GM19455 (cell line): Measurements from ENCODE around the gene CXCL12.

Source experiments
- ATAC-seq: cut with Tn5 transposase; IDR thresholded peaks from one replicate; pipeline ENCODE4 v1.9.1; 2021; ENCODE audit not compliant: unreplicated experiment

The CXCL12 gene

GRCh38 chr10:44335330-44336021, 49.4 kb downstream of the CXCL12 start:
- ATAC-seq, result no peak

DNA sequence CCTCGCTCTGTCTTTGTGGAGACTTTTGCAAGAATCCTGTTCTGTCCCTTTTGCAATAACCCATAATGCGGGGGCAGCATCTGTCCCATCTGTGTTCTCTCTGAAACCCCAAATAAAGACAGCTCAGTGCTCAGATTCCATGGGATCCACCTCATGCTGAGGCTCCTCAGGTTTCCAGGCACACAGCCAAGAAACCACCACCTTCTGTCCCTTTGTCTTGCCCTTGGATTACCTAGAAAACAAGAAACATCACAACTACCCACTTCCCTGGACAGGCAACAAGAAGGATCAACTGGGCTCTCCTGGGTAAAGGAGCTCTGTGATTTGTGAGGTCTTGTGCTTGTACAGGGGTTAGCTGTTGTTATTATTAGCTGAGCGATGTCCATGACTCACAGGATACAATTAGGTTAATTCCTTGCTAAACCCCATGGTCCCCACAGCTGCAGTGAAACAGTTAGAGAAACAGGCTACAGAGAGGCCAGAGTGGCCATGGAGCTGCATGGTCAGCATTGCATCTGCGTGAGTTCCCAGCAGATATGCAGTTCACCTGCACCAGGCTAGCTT, 50.2 kb downstream of the CXCL12 start:
- no peak for ATAC-seq

GRCh38 chr10:44334091-44334490, 50.8 kb downstream of the CXCL12 start:
- no peak for ATAC-seq

DNA sequence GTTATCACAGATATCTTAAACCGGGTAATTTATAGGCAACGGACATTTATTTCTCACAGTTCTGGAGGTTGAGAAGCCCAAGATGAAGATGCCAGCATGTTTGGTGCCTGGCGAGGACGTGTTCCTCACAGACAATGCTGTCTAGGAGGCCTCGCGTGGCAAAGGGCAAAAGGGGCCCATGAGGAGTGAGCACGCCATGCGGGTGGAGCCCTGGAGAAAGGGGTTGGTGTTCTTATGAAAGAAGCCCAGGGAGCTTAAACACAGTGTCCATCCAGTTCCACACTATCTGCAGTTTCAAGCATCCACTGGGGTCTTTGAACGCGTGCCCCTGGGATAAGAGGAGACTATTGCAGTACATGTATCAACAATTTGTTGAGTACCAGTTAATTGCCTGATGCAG, 51.4 kb downstream of the CXCL12 start:
- ATAC-seq, result no peak

DNA sequence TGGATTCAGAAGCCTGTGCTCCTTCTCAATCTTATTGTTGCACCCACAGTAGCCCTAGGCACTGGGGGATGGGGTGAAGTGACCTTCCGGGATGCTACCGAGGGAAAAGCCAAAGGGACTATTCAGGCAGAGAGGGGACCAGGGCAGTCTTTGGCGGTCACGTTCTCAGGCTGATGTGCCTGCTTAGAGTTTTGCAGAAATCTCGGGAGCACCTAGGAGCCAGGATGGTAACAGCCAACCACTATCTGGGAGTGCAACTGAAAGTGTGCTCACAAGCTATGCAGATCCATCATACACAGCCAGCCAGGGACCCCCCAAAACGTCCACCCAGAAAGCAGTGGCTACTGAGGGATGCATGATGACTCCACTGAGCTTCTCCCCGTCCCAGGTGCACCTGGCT, 52.4 kb downstream of the CXCL12 start:
- no peak for ATAC-seq

DNA sequence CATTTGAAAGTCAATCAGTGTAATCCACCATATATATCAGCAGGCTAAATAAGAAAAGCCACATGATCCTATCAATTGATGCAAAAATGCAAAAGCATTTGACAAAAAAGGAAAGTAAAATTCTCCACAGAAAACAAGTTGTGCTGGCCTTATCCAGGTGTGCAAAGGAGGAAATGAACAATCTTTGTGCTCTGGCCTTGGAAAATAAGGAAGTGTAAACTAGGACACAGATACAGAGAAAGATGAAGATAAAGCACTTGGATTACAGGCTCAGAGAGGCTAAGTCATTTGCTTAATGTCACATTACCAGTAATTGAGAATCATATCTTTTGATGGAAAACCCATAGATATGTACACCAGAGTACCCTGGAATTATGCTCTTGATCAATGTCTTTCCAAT, 54.5 kb downstream of the CXCL12 start:
- ATAC-seq, result no peak

DNA sequence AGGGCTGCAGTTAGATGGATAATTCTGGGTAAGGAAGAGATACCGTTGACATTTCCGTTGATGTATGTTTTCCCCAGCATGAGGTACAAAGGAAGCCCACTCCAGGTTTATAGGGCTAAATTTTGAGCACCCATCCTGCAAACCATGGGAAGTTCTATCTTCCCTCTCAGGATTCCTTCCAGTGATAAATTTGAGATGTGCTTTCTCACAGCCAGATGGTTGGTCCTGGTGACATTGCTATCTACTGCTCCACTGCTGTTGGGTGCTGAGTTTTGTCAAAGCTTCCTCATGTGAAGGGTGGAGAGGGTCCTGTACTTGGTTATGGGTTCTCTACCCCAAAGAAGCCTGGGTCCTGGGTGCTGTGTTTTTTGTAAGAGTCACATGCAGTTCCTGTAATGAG, 57.4 kb downstream of the CXCL12 start:
- ATAC-seq, result no peak
